Neural progenitor cell (in vitro differentiated cells): ENCODE data around the gene TLCD3A.

ENCODE experiments used
- EZH2 ChIP-seq: fragments of 200-600 bp; sonication (generic); IDR thresholded peaks from 2 replicates; pipeline ENCODE4 v1.6.1; 2017; ENCODE audit warnings: antibody characterized with exemption, mild to moderate bottlenecking, moderate library complexity
- EZH2phosphoT487 ChIP-seq: fragments of 200-600 bp; sonication (generic); IDR thresholded peaks from 2 replicates; pipeline ENCODE4 v1.6.1; 2017; ENCODE audit warnings: antibody characterized with exemption
- TF ChIP-seq, protein P1 (sequence below): fragments of 200-600 bp; sonication (generic); IDR thresholded peaks from 2 replicates; pipeline ENCODE4 v1.5.1; 2017; ENCODE audit warnings: antibody characterized with exemption, mild to moderate bottlenecking

DNA sequence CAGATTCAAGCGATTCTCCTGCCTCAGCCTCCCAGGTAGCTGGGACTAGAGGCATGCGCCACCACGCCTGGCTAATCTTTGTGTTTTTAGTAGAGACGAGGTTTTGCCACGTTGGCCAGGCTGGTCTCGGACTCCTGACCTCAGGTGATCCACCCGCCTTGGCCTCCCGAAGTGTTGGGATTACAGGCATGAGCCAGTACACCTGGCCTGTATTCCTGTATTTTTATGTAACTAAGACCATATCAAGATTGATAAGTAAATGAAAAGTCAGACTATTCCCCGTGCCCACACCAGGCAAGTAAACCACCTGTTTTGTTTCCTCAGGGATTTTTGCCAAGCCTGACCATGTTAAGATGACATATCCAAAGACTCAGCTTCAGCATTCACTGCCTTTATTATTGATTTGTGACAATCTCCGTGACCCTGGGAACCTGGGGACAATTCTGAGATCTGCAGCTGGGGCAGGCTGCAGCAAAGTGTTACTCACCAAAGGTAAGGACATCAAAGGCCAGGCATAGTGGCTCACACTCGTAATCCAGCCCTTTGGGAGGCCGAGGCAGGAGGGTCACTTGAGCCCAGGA lies 55.3 kb downstream of the TLCD3A start:
- TF ChIP-seq, protein P1, sequence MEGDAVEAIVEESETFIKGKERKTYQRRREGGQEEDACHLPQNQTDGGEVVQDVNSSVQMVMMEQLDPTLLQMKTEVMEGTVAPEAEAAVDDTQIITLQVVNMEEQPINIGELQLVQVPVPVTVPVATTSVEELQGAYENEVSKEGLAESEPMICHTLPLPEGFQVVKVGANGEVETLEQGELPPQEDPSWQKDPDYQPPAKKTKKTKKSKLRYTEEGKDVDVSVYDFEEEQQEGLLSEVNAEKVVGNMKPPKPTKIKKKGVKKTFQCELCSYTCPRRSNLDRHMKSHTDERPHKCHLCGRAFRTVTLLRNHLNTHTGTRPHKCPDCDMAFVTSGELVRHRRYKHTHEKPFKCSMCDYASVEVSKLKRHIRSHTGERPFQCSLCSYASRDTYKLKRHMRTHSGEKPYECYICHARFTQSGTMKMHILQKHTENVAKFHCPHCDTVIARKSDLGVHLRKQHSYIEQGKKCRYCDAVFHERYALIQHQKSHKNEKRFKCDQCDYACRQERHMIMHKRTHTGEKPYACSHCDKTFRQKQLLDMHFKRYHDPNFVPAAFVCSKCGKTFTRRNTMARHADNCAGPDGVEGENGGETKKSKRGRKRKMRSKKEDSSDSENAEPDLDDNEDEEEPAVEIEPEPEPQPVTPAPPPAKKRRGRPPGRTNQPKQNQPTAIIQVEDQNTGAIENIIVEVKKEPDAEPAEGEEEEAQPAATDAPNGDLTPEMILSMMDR, result no peak
- TF ChIP-seq EZH2 (no peak), EZH2phosphoT487 (no peak)
